ENCODE data around the gene SH2D1A. TPM values are rescaled to one million over a fixed set of nuclear protein-coding genes. Genes with fewer than 3 reads are reported as not detected.

The SH2D1A gene
- total RNA-seq, 1 donor from 2014 or later = 0.74 TPM

GRCh38 chrX:124348885-124349453, 2.6 kb downstream of the SH2D1A start:
- no peak overlapping the region for H3K4me3 ChIP-seq
- intact Hi-C loops (cut with DNase I) = no loop called here
- DNase-seq (ENCODE audit: extremely low spot score in 2 of 2) = no peak
- no peaks in the 10 kb centered on the region for H3K4me1 ChIP-seq
- H3K27me3 ChIP-seq = no peaks in the 10 kb centered on the region
- no peaks in the 10 kb centered on the region for H3K9me3 ChIP-seq
- H3K27ac ChIP-seq = no peak overlapping the region
- no peaks in the 10 kb centered on the region for H3K36me3 ChIP-seq
- no peak for TF ChIP-seq POLR2A (IDR thresholded peaks at IDR 0.05)
- TF ChIP-seq CTCF (IDR thresholded peaks at IDR 0.05) = no peak
- no peak for TF ChIP-seq POLR2AphosphoS5 (IDR thresholded peaks at IDR 0.05; ENCODE audit: insufficient read depth in 1 of 2, low read depth in 1 of 2)

GRCh38 chrX:124354648-124355047, 8.3 kb downstream of the SH2D1A start:
- H3K27ac ChIP-seq = no peak overlapping the region
- H3K4me1 ChIP-seq = no peaks in the 10 kb centered on the region
- intact Hi-C loops (cut with DNase I) = no loop called here
- H3K36me3 ChIP-seq = no peaks in the 10 kb centered on the region
- H3K4me3 ChIP-seq = no peak overlapping the region
- H3K27me3 ChIP-seq = no peaks in the 10 kb centered on the region
- TF ChIP-seq POLR2AphosphoS5 (IDR thresholded peaks at IDR 0.05; ENCODE audit: insufficient read depth in 1 of 2, low read depth in 1 of 2) (no peak), POLR2A (IDR thresholded peaks at IDR 0.05) (no peak), CTCF (IDR thresholded peaks at IDR 0.05) (no peak)
- H3K9me3 ChIP-seq = no peaks in the 10 kb centered on the region
- no peak for DNase-seq (ENCODE audit: extremely low spot score in 2 of 2)

GRCh38 chrX:124358800-124359383, 12.5 kb downstream of the SH2D1A start:
- intact Hi-C loops (cut with DNase I) = no loop called here
- H3K36me3 ChIP-seq = no peaks in the 10 kb centered on the region
- no peak overlapping the region for H3K4me3 ChIP-seq
- no peak overlapping the region for H3K27ac ChIP-seq
- TF ChIP-seq CTCF (IDR thresholded peaks at IDR 0.05) (no peak), POLR2A (IDR thresholded peaks at IDR 0.05) (no peak), POLR2AphosphoS5 (IDR thresholded peaks at IDR 0.05; ENCODE audit: insufficient read depth in 1 of 2, low read depth in 1 of 2) (no peak)
- DNase-seq (ENCODE audit: extremely low spot score in 2 of 2) = no peak
- no peaks in the 10 kb centered on the region for H3K27me3 ChIP-seq
- no peaks in the 10 kb centered on the region for H3K4me1 ChIP-seq
- H3K9me3 ChIP-seq = no peaks in the 10 kb centered on the region

GRCh38 chrX:124362072-124362471, 15.7 kb downstream of the SH2D1A start:
- Histone ChIP-seq H3K4me1 (no peaks in the 10 kb centered on the region), H3K27me3 (no peaks in the 10 kb centered on the region), H3K36me3 (no peaks in the 10 kb centered on the region), H3K4me3 (no peak overlapping the region), H3K27ac (no peak overlapping the region), H3K9me3 (no peaks in the 10 kb centered on the region)
- intact Hi-C loops (cut with DNase I) = no loop called here
- DNase-seq (ENCODE audit: extremely low spot score in 2 of 2) = no peak
- TF ChIP-seq POLR2A (IDR thresholded peaks at IDR 0.05) (no peak), POLR2AphosphoS5 (IDR thresholded peaks at IDR 0.05; ENCODE audit: insufficient read depth in 1 of 2, low read depth in 1 of 2) (no peak)

- H3K27me3 ChIP-seq = no peaks in the 10 kb centered on the region
- DNase-seq (ENCODE audit: extremely low spot score in 2 of 2) = no peak
- H3K36me3 ChIP-seq = no peaks in the 10 kb centered on the region
- no peaks in the 10 kb centered on the region for H3K9me3 ChIP-seq
- no peaks in the 10 kb centered on the region for H3K4me1 ChIP-seq
- TF ChIP-seq POLR2A (IDR thresholded peaks at IDR 0.05) = no peak
- TF ChIP-seq POLR2AphosphoS5 (IDR thresholded peaks at IDR 0.05; ENCODE audit: insufficient read depth in 1 of 2, low read depth in 1 of 2) = no peak
- no peak for TF ChIP-seq CTCF (IDR thresholded peaks at IDR 0.05)
- no peak overlapping the region for H3K27ac ChIP-seq
- intact Hi-C loops (cut with DNase I) = no loop called here
- no peak overlapping the region for H3K4me3 ChIP-seq
These were observed 16.4 kb downstream of the SH2D1A start for GRCh38 chrX:124362761-124363160.

Measured in vagina (tissue), 2 donors.